Activated effector memory CD4-positive, alpha-beta T cell treated with Interleukin-2 at 50 U/mL for 16 hours (primary cell): Measurements from ENCODE around the gene HNMT.

Source experiments
- DNase-seq: peaks from one replicate; pipeline ENCODE4 v3.0.0-alpha.2; 2020

HNMT gene

DNA sequence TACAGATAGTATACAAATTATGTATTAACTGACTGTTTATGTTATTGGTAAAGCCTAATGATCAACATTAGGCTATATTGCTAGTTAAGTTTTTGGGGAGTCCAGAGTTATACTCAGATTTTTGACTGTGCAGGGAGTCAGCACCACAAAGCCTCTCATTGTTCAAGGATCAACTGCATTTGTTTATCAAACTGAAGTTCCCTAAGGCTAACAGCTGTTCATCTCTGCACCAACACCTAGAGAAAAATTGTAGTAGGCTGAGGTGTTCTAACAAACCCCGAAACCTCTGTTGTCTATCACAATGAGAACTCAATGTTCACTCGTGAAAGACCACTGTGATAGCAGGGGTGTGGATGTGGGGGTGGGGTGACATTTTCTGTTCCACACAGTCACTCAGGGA is 97.7 kb downstream of the HNMT start:
- no peak for DNase-seq

DNA sequence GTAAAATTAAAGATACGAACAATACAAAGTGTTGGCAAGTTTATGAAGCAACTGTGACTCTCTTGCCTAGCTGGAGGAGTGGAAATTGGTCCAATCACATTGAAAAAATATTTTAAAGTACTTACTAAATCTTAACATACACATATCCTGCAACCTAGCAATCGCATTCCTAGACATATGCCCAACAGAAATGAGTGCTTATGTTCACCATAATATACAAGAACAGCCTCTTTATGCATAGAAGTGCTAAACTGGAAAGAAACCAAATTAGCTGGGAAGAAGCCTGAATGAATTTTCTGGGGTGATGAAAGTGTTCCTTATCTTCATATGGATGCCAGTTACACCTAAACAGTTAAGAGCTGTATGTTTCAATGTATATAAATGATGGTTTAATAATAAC is 98.9 kb downstream of the HNMT start:
- DNase-seq, result no peak
